HepG2 (cell line): Measurements from ENCODE around the gene JDP2. TPM values are rescaled to one million over a fixed set of nuclear protein-coding genes. Genes with fewer than 3 reads are reported as not detected.

Source experiments
- ELF1 ChIP-seq: sonication (generic); formaldehyde crosslinking; IDR thresholded peaks from 2 replicates; pipeline ENCODE4 v1.4.0; 2020; ENCODE audit warnings: missing genetic modification reagents
- NFE2 ChIP-seq: sonication (generic); formaldehyde crosslinking; IDR thresholded peaks from 2 replicates; pipeline ENCODE4 v1.4.0; 2020; ENCODE audit warnings: missing genetic modification reagents
- SALL2 ChIP-seq: sonication (generic); formaldehyde crosslinking; IDR thresholded peaks from 2 replicates; pipeline ENCODE4 v1.8.1; 2023; ENCODE audit warnings: mild to moderate bottlenecking, missing genetic modification reagents, inconsistent platforms
- SSRP1 ChIP-seq: IDR thresholded peaks from 2 replicates; pipeline ENCODE4 v1.6.1; 2016; ENCODE audit warnings: control low read depth
- STAT5B ChIP-seq: sonication (generic); formaldehyde crosslinking; IDR thresholded peaks from 2 replicates; pipeline ENCODE4 v1.4.0; 2020; ENCODE audit warnings: missing genetic modification reagents
- TEAD3 ChIP-seq: optimal IDR thresholded peaks from 2 replicates; pipeline ENCODE3; 2016; ENCODE audit warnings: borderline replicate concordance
- TFAP4 ChIP-seq: sonication (generic); IDR thresholded peaks from 2 replicates; pipeline ENCODE4 v1.6.1; 2016; ENCODE audit warnings: low read depth, borderline replicate concordance
- XRCC5 ChIP-seq: fragments of 200-400 bp; formaldehyde crosslinking; optimal IDR thresholded peaks from 2 replicates; pipeline ENCODE3; 2017; ENCODE audit warnings: mild to moderate bottlenecking, low read length
- ZBTB7A ChIP-seq: sonication (generic); formaldehyde crosslinking; IDR thresholded peaks from 2 replicates; pipeline ENCODE4 v1.8.0; 2022; ENCODE audit warnings: mild to moderate bottlenecking, missing genetic modification reagents
- ZNF274 ChIP-seq: sonication (generic); formaldehyde crosslinking; IDR thresholded peaks from 2 replicates; pipeline ENCODE4 v1.5.1; 2020; ENCODE audit warnings: mild to moderate bottlenecking, missing genetic modification reagents
- ZNF646 ChIP-seq: sonication (generic); formaldehyde crosslinking; IDR thresholded peaks from 2 replicates; pipeline ENCODE4 v1.9.0; 2021; ENCODE audit warnings: mild to moderate bottlenecking, missing genetic modification reagents
- ZNF891 ChIP-seq: sonication (generic); formaldehyde crosslinking; IDR thresholded peaks from 2 replicates; pipeline ENCODE4 v1.5.0; 2020; ENCODE audit warnings: mild to moderate bottlenecking, missing genetic modification reagents
- polyA plus RNA-seq, 8 experiments: library from polyadenylated mRNA; depleted of rRNA in 3 of 8; stranded (reverse) in 7 of 8; unstranded in 1 of 8; fragments of >200 nt; fragmentation: Illumina TruSeq in 4 of 8; extraction: Trizol in 4 of 8; gene quantifications; 2 replicates each; pipeline versions ENCODE4 v1.2.1 to v1.2.3, GENCODE V29; 2011 to 2016; ENCODE audit warnings: low read depth in 4 of 8, missing spikeins in 1 of 8, mixed read lengths in 1 of 8; ENCODE audit not compliant: insufficient read depth in 1 of 8
- total RNA-seq, 5 experiments: library from RNA; depleted of rRNA; stranded (reverse); fragments of >200 nt; fragmentation: Illumina TruSeq; extraction: Trizol; gene quantifications; 2 replicates each; pipeline ENCODE4 v1.2.3, GENCODE V29; 2016; ENCODE audit warnings: low read depth in 1 of 5
- TF ChIP-seq, protein P1 (sequence below): sonication (generic); formaldehyde crosslinking; IDR thresholded peaks from one replicate; pipeline ENCODE4 v1.5.1; 2020; ENCODE audit warnings: mild to moderate bottlenecking, missing genetic modification reagents; ENCODE audit errors: not compliant biosample characterization
- TF ChIP-seq, protein P2 (sequence below): sonication (generic); formaldehyde crosslinking; IDR thresholded peaks from 2 replicates; pipeline ENCODE4 v1.5.0; 2020; ENCODE audit warnings: mild to moderate bottlenecking, low read depth, missing genetic modification reagents, borderline replicate concordance

Gene JDP2
- total and polyA plus RNA-seq, 2 of the 13 experiments (the other 11 are each of a cell fraction or from before 2014, with no cell fraction given): 8.0 to 8.9 TPM

DNA sequence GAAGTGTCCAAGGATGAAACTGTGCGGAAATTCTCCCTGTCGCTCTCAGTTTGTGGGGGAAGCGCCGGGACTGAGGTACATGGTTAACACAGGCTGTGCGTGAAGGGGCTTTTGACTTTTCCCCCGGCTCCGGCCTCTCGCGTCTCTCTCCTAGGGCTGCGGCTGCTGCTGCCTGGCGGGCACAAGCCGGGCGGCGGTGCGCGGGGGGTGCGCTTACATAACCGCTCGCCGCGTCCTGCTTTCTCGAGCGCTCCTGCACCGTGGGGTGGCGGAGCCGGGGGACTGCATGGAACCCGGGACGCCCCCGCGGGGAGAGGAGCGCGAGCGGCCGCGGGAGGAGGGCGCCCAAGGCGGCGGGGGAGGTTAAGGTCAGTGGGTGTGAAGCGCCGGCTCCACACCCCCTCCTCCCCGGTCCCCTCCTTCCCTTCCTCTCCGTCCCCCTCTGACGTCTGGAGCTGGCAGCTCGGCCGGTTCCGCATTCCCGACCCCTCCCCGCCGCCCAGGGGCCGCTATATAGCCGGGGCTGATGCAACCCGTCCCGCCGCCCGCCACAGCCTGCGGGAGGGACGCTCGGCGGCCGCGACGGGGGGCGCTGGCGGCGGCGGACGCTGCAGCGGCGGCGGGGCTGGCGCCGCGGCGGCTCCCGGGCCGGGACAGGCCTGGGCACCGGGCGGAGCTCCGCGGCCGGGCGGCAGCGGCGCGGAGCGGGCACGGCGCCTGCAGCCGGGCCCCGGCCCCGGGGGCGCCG, at the start of gene JDP2 (continued):
- TF ChIP-seq ZBTB7A (CRISPR knock-in tag): no peak
- peak; percentile 89 for TF ChIP-seq ELF1 (CRISPR knock-in tag)
- TF ChIP-seq ZNF646 (CRISPR knock-in tag): no peak
- TF ChIP-seq, protein P1, sequence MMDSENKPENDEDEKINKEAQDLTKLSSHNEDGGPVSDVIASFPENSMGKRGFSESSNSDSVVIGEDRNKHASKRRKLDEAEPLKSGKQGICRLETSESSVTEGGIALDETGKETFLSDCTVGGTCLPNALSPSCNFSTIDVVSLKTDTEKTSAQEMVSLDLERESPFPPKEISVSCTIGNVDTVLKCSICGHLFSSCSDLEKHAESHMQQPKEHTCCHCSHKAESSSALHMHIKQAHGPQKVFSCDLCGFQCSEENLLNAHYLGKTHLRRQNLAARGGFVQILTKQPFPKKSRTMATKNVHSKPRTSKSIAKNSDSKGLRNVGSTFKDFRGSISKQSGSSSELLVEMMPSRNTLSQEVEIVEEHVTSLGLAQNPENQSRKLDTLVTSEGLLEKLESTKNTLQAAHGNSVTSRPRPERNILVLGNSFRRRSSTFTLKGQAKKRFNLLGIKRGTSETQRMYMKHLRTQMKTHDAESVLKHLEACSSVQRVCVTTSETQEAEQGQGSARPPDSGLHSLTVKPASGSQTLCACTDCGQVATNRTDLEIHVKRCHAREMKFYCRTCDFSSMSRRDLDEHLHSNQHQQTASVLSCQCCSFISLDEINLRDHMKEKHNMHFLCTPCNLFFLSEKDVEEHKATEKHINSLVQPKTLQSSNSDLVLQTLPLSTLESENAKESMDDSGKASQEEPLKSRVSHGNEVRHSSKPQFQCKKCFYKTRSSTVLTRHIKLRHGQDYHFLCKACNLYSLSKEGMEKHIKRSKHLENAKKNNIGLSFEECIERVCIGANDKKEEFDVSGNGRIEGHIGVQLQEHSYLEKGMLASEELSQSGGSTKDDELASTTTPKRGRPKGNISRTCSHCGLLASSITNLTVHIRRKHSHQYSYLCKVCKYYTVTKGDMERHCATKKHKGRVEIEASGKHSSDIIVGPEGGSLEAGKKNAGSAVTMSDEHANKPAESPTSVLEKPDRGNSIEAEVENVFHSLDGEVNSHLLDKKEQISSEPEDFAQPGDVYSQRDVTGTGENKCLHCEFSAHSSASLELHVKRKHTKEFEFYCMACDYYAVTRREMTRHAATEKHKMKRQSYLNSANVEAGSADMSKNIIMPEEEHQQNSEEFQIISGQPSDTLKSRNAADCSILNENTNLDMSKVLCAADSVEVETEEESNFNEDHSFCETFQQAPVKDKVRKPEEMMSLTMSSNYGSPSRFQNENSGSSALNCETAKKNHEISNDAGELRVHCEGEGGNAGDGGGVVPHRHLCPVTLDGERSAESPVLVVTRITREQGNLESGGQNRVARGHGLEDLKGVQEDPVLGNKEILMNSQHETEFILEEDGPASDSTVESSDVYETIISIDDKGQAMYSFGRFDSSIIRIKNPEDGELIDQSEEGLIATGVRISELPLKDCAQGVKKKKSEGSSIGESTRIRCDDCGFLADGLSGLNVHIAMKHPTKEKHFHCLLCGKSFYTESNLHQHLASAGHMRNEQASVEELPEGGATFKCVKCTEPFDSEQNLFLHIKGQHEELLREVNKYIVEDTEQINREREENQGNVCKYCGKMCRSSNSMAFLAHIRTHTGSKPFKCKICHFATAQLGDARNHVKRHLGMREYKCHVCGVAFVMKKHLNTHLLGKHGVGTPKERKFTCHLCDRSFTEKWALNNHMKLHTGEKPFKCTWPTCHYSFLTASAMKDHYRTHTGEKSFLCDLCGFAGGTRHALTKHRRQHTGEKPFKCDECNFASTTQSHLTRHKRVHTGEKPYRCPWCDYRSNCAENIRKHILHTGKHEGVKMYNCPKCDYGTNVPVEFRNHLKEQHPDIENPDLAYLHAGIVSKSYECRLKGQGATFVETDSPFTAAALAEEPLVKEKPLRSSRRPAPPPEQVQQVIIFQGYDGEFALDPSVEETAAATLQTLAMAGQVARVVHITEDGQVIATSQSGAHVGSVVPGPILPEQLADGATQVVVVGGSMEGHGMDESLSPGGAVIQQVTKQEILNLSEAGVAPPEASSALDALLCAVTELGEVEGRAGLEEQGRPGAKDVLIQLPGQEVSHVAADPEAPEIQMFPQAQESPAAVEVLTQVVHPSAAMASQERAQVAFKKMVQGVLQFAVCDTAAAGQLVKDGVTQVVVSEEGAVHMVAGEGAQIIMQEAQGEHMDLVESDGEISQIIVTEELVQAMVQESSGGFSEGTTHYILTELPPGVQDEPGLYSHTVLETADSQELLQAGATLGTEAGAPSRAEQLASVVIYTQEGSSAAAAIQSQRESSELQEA: no peak
- TF ChIP-seq TFAP4: no peak; the same call in 1 of the 2 replicates
- no peak for TF ChIP-seq SALL2
- TF ChIP-seq STAT5B (CRISPR knock-in tag): no peak
- peak; percentile 72; the same call in 1 of the 2 replicates for TF ChIP-seq ZNF891
- TF ChIP-seq ZNF274 (CRISPR knock-in tag): no peak
- TF ChIP-seq, protein P2, sequence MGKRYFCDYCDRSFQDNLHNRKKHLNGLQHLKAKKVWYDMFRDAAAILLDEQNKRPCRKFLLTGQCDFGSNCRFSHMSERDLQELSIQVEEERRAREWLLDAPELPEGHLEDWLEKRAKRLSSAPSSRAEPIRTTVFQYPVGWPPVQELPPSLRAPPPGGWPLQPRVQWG (CRISPR knock-in tag): no peak
- no peak for TF ChIP-seq SSRP1 (CRISPR knock-in tag)
- TF ChIP-seq XRCC5: no peak
- TF ChIP-seq NFE2 (CRISPR knock-in tag): no peak
- peak; percentile 92 for TF ChIP-seq TEAD3
